ENCODE data around the gene FRS3. TPM values are rescaled to one million over a fixed set of nuclear protein-coding genes. Genes with fewer than 3 reads are reported as not detected.
"Not testable (repeated sequence)": the region's sequence is repeated elsewhere in the genome, so short reads cannot be mapped to it uniquely, and the experiment has no call there.

The FRS3 gene
- total RNA-seq, 2 donors from 2014 or later: 10.5 to 11.4 TPM

DNA sequence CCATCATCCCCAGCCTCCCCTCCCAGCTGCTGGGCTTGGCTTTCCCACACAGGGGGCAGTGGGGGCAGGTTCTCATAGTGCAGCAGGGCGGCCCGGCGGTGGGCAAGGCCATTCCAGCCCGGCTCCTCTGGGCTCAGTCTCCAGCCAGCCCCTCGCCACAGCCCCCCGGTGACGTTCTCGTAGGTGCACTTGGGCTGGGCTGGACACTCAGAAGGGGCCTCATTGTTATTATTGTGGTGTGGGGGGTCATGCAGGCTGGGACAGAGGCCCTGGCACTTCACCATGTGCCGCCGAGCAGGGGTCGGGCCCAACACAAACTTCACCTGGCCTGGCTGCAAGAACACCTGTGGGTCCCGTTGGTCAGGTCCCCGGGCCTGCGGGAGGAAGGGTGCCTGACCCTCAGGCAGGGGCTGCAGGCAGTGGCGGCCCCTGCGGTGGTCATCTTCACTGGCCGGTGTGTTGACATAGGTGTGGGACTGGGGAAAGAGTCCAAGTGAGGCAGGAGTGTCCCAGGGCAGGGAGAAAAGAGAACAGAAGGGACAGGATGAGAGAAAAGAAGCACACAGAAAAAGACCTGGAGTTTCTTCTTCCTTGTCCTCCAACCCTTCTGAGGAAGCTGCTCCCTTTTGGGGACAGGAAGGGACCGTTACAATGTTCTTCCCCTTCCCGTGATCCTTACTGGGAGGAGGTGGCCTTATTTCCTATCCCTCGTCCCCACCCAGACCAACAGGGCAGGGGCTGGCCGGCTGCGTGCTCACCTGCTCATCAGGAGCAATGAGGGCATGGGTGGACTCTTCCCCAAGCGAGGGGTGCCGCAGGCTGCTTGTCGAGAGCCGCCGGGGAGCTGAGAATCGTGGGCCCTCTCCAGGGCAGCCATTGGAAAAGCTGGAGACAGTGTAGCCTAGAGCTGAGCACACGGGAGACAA is 8.4 kb downstream of the FRS3 start:
- no peaks in the 10 kb centered on the region for H3K9me3 Mint-ChIP-seq
- peaks cover 12% of the 10 kb centered on the region for H3K4me1 Mint-ChIP-seq (ENCODE audit: low read depth)
- ATAC-seq (replicated peaks in 1 of 2): no peak
- no peak for DNase-seq
- H3K27ac Mint-ChIP-seq: no peak overlapping the region
- H3K4me3 Mint-ChIP-seq: no peak overlapping the region
- H3K27me3 Mint-ChIP-seq (ENCODE audit: low read depth): no peaks in the 10 kb centered on the region
- peaks cover 0 to 2% of the 10 kb centered on the region in 2 donors for H3K36me3 Mint-ChIP-seq (ENCODE audit: insufficient read depth in 2 of 2)

DNA sequence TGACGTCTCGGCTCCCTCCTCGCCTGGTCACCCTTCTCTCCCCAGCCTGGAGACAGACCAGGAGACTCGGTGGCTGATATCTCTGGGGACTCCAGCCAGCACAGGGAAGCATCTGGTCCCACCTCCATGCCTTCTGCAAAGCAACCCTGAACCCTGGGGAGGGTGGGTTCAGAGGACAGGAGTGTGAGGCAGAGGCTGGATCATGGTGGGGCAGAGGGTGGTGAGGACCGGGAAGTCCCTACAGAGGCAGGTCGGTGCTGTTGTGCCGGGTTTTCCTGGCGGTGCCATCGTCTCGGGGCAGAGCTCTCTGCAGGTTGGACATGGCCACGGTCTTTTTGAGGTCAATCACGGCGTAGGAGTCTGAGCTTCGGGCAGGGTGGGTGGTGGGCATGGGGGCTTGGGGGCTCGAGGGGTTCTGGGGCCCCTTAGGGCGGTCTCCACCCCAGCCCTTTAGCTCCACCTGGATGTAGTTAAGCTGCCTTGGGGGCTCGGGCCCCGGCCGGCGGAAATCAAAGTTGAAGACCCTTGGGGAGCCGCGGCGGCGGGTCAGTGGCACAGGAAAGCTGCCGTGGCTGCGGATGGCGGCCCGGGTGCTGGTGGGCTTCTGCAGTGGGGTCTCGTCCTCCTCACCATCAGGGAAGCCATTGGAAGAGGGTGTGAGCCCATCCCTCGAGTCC is 9.2 kb downstream of the FRS3 start:
- H3K36me3 Mint-ChIP-seq (ENCODE audit: insufficient read depth in 2 of 2): peaks cover 0 to 2% of the 10 kb centered on the region in 2 donors

DNA sequence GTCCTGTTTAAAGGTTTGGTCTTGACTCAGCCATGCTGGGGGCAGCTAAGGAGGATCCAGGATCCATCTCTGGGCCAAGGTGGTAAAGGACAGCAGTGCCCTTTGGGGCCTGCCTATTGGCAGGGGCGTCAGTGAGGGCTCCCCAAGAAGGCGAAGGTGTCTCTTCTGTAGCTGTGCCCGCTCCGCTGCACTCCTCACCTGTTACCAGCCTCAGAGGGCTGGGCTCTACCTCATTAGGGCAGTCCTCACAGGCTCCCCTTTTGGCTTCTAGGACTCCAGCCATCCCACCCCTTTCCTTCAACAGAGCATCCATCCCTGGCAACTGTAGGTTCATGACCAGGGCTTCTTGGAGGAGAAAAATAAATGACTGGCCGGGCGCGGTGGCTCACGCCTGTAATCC is 10.3 kb downstream of the FRS3 start:
- Mint-ChIP-seq H3K4me1 (ENCODE audit: low read depth) (peaks cover 12% of the 10 kb centered on the region), H3K9me3 (no peaks in the 10 kb centered on the region), H3K27me3 (ENCODE audit: low read depth) (no peaks in the 10 kb centered on the region), H3K27ac (no peak overlapping the region), H3K36me3 (ENCODE audit: insufficient read depth in 2 of 2) (no peaks in the 10 kb centered on the region), H3K4me3 (no peak overlapping the region)
- DNase-seq (no peak), ATAC-seq (replicated peaks in 1 of 2) (no peak)

More for the DNA sequence above, 9.2 kb downstream of the FRS3 start:
- H3K27me3 Mint-ChIP-seq (ENCODE audit: low read depth): no peaks in the 10 kb centered on the region
- H3K27ac Mint-ChIP-seq: no peak overlapping the region
- no peak overlapping the region for H3K4me3 Mint-ChIP-seq
- ATAC-seq (replicated peaks in 1 of 2) (no peak), DNase-seq (no peak)
- no peaks in the 10 kb centered on the region for H3K9me3 Mint-ChIP-seq
- H3K4me1 Mint-ChIP-seq (ENCODE audit: low read depth): peaks cover 12% of the 10 kb centered on the region

DNA sequence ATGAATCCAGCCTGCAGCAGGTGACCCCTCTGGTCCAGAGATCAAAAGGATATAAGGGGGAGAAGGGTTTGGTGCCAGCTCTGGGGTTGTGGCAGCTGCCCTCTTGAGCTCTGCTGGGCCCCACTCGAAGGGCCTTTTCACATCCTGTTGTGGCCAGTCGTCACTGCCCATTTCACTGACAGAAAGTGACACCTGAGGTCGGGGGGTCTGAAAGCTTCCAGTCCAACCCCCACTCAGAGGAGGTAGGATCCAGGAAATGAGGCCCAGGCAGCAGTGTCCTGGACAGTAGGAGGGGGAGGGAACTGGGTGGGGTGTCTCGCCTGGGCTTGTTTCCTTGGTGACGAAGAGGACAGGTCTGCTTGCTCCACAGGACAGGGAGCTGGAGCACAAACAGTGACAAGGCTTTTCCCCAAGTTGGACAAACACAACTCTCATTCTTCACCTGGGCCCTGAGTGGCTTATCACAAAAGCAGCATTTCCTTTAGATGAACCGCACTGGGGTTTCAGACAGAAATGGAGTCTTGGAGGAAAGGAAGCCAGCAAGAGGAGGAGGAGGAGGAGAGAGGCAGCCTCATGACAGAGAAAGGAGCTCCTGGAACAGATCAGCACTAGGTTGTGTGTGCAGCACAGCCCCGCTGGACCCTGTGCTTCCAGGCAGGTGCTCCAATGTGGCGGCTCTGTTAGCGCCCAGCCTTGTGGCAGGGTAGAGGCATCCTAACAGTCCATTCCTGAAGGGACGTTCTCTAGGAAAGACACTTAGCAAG is 11.0 kb downstream of the FRS3 start:
- H3K27ac Mint-ChIP-seq: no peak overlapping the region
- DNase-seq (no peak), ATAC-seq (replicated peaks in 1 of 2) (peak in 1 of 2 donors; percentile 30)
- no peaks in the 10 kb centered on the region for H3K36me3 Mint-ChIP-seq (ENCODE audit: insufficient read depth in 2 of 2)
- no peaks in the 10 kb centered on the region for H3K27me3 Mint-ChIP-seq (ENCODE audit: low read depth)
- no peak overlapping the region for H3K4me3 Mint-ChIP-seq
- peaks cover 12% of the 10 kb centered on the region for H3K4me1 Mint-ChIP-seq (ENCODE audit: low read depth)
- H3K9me3 Mint-ChIP-seq: no peaks in the 10 kb centered on the region

DNA sequence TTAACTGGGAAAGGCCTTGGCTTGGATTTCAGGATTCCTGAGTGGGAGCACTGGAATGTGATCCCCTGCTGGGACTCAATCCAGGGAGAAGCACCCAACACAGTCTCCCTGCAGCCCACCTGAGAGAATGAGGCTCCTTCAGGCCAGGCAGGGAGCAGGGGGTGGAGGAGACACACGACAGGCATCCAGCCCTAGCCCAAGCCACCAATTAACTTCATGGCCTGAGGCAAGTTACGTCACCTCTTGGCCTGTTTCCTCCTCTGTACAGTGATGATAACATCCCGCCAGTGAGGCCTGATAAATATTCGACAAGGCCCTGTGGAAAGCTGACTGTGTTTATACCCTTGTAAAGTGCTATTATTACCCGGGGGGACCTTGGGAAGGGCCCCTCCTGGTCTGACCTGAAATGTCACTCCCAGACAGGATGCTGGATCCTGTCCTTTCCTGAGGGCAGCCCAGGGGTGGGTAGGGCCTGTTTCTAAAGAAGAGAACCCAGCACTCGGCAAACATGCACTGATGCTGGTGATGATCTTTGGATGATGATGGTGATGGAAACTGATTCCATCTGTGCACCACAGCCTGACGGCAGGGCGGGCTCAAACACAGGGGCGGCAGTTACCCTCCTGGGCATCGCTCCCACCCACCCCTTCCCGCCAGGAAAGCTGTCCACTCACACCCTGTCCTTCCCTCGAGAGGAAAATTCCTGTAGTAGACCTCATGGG is 12.4 kb downstream of the FRS3 start:
- no peaks in the 10 kb centered on the region for H3K9me3 Mint-ChIP-seq
- H3K4me1 Mint-ChIP-seq (ENCODE audit: low read depth): peaks cover 12% of the 10 kb centered on the region
- ATAC-seq (replicated peaks in 1 of 2) (no peak), DNase-seq (no peak)
- H3K4me3 Mint-ChIP-seq: no peak overlapping the region
- no peak overlapping the region for H3K27ac Mint-ChIP-seq
- H3K27me3 Mint-ChIP-seq (ENCODE audit: low read depth): no peaks in the 10 kb centered on the region
- no peaks in the 10 kb centered on the region for H3K36me3 Mint-ChIP-seq (ENCODE audit: insufficient read depth in 2 of 2)

DNA sequence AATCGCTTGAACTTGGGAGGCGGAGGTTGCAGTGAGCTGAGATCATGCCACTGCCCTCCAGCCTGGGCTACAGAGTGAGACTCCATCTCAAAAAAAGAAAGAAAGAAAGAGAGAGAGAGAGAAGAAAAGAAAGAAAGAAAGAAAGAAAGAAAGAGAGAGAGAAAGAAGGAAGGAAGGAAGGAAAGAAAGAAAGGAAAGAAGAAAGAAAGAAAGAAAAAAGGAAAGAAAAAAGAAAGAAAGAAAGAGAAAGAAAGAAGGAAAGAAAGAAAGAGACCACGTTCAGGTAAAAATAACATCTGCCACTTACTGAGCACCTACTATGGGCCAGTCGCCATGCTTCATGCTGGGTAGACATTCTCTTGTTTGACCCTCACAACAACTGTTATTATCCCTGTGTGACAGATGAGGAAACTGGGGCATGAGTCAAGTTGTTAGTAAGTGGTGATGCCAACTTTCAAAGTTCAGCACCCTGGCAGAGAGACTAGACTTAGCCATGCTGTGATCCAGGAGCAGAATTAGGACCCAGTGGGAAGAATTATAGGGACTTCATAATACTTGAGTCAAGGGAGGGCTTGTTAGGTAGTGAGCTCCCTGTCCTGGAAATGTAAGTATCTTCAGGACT is 13.5 kb downstream of the FRS3 start:
- not testable (repeated sequence) for H3K36me3 Mint-ChIP-seq (ENCODE audit: insufficient read depth in 2 of 2); ATAC-seq (replicated peaks in 1 of 2); DNase-seq; H3K9me3 Mint-ChIP-seq; H3K4me3 Mint-ChIP-seq; H3K27me3 Mint-ChIP-seq (ENCODE audit: low read depth)
- Mint-ChIP-seq H3K27ac (peak overlapping the region; percentile 72), H3K4me1 (ENCODE audit: low read depth) (peaks cover 12% of the 10 kb centered on the region)

DNA sequence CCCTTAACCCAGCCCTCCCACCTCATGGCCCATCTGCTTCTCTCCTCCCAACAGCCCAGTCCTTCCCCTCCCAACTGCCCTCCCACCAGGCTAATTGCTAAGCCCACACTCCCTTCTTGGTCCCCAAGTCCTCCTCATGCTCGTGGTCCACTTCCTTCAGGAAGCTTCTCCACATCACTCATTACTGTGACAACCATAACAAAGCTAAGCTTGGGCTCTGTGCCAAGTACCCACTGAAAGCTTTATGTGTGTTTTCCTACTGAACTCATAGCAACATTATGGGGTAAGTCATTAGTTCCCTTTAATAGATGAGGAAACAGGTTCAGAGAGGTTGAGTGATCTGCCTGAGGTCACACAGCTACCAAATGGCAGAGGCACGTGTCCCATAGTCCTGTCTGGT is 16.2 kb downstream of the FRS3 start:
- Mint-ChIP-seq H3K4me1 (ENCODE audit: low read depth) (peaks cover 5% of the 10 kb centered on the region), H3K4me3 (no peak overlapping the region), H3K9me3 (no peaks in the 10 kb centered on the region), H3K27me3 (ENCODE audit: low read depth) (no peaks in the 10 kb centered on the region), H3K27ac (no peak overlapping the region), H3K36me3 (ENCODE audit: insufficient read depth in 2 of 2) (no peaks in the 10 kb centered on the region)
- DNase-seq (no peak), ATAC-seq (replicated peaks in 1 of 2) (no peak)

DNA sequence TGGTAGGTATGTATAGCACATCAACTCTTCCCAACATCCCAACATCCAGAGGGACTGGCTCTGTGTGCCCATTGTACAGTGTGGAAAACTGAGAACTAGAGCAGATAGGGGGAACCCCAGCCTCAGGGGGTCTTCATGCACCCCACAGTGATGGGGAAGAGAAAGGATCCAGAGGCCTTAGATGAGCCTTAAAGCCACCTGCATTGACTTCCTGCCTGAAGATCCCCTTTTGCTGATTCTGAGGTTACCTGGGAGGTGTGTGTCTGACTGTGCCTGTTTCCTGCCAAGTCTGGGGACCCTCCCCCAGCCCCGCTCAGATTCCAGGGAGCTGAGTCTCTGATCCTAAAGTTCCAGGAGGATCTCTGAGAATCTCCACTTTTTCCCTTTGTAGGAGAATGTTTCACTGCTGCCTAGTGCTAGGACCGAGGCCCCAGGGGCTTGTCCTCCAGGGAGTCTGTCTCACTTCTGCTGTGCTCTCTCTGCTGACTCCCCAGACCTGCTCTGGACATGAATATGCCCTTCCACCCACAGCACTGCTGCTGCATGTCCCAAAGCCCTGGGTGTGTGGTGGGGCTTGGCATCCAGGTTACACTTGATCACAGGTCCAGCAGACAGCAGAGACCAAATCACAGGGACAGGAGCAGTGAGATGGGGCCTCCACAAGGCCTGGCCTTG is 19.7 kb downstream of the FRS3 start:
- Mint-ChIP-seq H3K27ac (no peak overlapping the region), H3K9me3 (no peaks in the 10 kb centered on the region), H3K4me1 (ENCODE audit: low read depth) (no peaks in the 10 kb centered on the region), H3K36me3 (ENCODE audit: insufficient read depth in 2 of 2) (no peaks in the 10 kb centered on the region), H3K4me3 (no peak overlapping the region), H3K27me3 (ENCODE audit: low read depth) (peaks cover 7% of the 10 kb centered on the region)
- no peak for ATAC-seq (replicated peaks in 1 of 2)
- no peak for DNase-seq

DNA sequence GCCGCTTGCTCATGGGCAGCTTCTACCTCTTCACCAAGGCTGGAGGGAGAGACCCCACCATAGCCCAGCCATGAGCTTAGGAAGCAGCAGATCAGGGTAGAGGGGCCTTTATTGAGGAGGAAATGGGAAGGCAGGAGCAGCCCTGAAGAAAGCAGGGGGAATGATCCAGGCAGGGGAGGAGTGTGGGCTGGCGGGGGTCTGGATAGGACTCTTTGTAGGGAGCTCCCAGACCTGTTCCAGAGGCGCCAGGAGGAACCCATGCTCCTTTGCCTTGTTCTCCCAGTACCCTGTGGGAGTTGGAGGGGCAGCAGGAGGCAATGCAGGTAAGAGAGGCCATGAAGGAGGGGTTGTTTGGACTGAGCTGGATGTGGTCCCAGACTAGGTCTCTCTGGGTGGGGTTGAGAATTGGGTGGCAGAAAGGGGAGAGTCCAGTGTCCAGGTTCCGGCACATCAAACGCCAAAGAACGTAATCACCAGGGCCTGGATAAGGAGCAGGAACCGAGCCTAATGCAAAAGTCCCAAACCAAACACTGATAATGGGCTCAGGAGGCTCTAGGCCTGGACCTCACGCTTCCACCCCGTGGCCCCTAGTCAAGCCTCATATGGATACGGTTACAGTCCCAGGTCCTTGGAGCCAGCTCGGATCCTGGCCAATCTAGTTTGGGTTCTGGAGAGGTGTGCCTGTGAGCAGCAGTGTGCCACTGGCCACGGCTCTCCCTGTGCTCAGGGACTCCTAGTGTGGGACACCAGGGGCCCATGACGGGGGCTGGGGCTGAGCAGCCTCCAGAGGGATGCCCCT is 20.4 kb downstream of the FRS3 start:
- H3K27me3 Mint-ChIP-seq (ENCODE audit: low read depth): peaks cover 7% of the 10 kb centered on the region
- H3K27ac Mint-ChIP-seq: no peak overlapping the region
- H3K4me1 Mint-ChIP-seq (ENCODE audit: low read depth): no peaks in the 10 kb centered on the region
- no peaks in the 10 kb centered on the region for H3K36me3 Mint-ChIP-seq (ENCODE audit: insufficient read depth in 2 of 2)
- no peaks in the 10 kb centered on the region for H3K9me3 Mint-ChIP-seq
- no peak overlapping the region for H3K4me3 Mint-ChIP-seq
- no peak for ATAC-seq (replicated peaks in 1 of 2)
- DNase-seq: no peak

DNA sequence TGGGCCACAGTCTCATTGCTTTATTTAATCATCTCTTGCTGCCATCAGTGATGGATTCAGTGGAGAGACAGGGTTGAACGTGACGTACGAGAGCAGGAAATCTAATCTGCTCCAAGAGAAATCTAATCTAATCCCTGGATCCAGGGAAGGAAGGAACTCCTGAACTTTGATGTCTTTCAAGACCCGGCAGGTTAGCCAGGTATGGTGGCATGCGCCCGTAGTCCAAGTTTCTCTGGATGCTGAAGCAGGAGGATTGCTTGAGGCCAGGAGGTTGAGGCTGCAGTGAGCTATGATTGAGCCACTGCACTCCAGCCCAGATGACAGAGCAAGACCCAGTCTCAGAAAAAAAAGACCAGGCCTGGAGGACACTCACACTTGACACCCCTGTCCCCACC is 21.1 kb downstream of the FRS3 start:
- no peak overlapping the region for H3K4me3 Mint-ChIP-seq
- no peak overlapping the region for H3K27ac Mint-ChIP-seq
- H3K36me3 Mint-ChIP-seq (ENCODE audit: insufficient read depth in 2 of 2): no peaks in the 10 kb centered on the region
- H3K9me3 Mint-ChIP-seq: no peaks in the 10 kb centered on the region
- ATAC-seq (replicated peaks in 1 of 2): no peak
- H3K27me3 Mint-ChIP-seq (ENCODE audit: low read depth): peaks cover 7% of the 10 kb centered on the region
- H3K4me1 Mint-ChIP-seq (ENCODE audit: low read depth): no peaks in the 10 kb centered on the region
- DNase-seq: no peak

DNA sequence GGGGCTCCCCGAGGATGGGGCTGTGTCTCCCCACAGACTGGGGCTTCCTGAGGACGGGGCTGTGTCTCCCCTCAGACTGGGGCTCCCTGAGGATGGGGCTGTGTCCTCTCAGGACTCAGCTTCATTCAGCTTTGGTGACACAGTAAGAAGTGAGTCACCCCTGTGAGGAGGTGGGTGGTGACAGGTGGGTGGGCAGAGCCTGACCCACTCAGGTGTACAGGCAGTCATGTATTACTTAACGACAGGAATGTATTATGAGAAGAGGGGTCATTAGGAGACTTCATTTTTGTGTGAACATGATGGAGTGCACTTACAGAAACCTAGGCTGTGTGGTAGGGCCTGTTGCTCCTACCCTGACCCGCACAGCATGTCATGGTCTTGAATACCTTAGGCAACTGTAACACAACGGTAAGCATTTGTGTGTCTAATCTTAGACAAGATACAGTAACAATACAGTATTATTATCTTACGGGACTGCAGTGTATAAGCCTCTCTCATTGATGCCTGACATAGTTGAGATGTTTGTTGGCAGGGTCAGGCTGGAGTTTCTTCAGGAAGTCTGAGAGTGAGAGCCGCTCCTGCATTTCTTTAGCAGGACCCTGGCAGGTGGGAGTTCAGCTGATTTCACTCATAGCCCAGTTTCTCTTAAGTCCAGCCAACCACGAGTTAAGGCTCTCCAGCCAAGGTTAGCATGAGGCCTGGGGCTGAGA is 21.6 kb downstream of the FRS3 start:
- Mint-ChIP-seq H3K36me3 (ENCODE audit: insufficient read depth in 2 of 2) (no peaks in the 10 kb centered on the region), H3K9me3 (no peaks in the 10 kb centered on the region), H3K27ac (no peak overlapping the region), H3K27me3 (ENCODE audit: low read depth) (peaks cover 7% of the 10 kb centered on the region), H3K4me3 (no peak overlapping the region), H3K4me1 (ENCODE audit: low read depth) (no peaks in the 10 kb centered on the region)
- ATAC-seq (replicated peaks in 1 of 2): no peak
- no peak for DNase-seq

All from activated T-cell treated with anti-CD3 and anti-CD28 coated beads, Interleukin-2, amount 50 U/mL, for 72 hours (primary cell).